Measurements from ENCODE around the gene MAPK12.

The MAPK12 gene

GRCh38 chr22:50256258-50256862, 5.1 kb downstream of the MAPK12 start:
- DNase-seq (ENCODE audit: low read depth, low spot score) = no peak
- TF ChIP-seq CTCF (IDR thresholded peaks at IDR 0.05; ENCODE audit: low read depth, low read length) = no peak
- no peak overlapping the region for H3K4me3 ChIP-seq (ENCODE audit: low read depth, low read length)
- in situ Hi-C loops (cut with HindIII; ENCODE audit: low sequenced_read_pairs) = no loop called here

GRCh38 chr22:50255607-50256006, 5.9 kb downstream of the MAPK12 start:
- in situ Hi-C loops (cut with HindIII; ENCODE audit: low sequenced_read_pairs) = no loop called here
- H3K4me3 ChIP-seq (ENCODE audit: low read depth, low read length) = no peak overlapping the region
- no peak for TF ChIP-seq CTCF (IDR thresholded peaks at IDR 0.05; ENCODE audit: low read depth, low read length)

GRCh38 chr22:50255099-50255498, 6.4 kb downstream of the MAPK12 start:
- in situ Hi-C loops (cut with HindIII; ENCODE audit: low sequenced_read_pairs) = no loop called here
- no peak overlapping the region for H3K4me3 ChIP-seq (ENCODE audit: low read depth, low read length)
- DNase-seq (ENCODE audit: low read depth, low spot score) = no peak
- TF ChIP-seq CTCF (IDR thresholded peaks at IDR 0.05; ENCODE audit: low read depth, low read length) = no peak

More at GRCh38 chr22:50255607-50256006, 5.9 kb downstream of the MAPK12 start:
- no peak for DNase-seq (ENCODE audit: low read depth, low spot score)

- DNase-seq (ENCODE audit: low read depth, low spot score) = no peak
- no peak overlapping the region for H3K4me3 ChIP-seq (ENCODE audit: low read depth, low read length)
- in situ Hi-C loops (cut with HindIII; ENCODE audit: low sequenced_read_pairs) = no loop called here
- TF ChIP-seq CTCF (IDR thresholded peaks at IDR 0.05; ENCODE audit: low read depth, low read length) = no peak
Observed at GRCh38 chr22:50253941-50254340, 7.5 kb downstream of the MAPK12 start.

- no peak overlapping the region for H3K4me3 ChIP-seq (ENCODE audit: low read depth, low read length)
- DNase-seq (ENCODE audit: low read depth, low spot score) = no peak
- in situ Hi-C loops (cut with HindIII; ENCODE audit: low sequenced_read_pairs) = no loop called here
- TF ChIP-seq CTCF (IDR thresholded peaks at IDR 0.05; ENCODE audit: low read depth, low read length) = no peak
Observed at GRCh38 chr22:50253046-50253915, 8.2 kb downstream of the MAPK12 start.

GRCh38 chr22:50252082-50253045, 9.1 kb downstream of the MAPK12 start:
- peak; percentile 50 for DNase-seq (ENCODE audit: low read depth, low spot score)
- in situ Hi-C loops (cut with HindIII; ENCODE audit: low sequenced_read_pairs) = no loop called here
- peak; percentile 79 for TF ChIP-seq CTCF (IDR thresholded peaks at IDR 0.05; ENCODE audit: low read depth, low read length)
- no peak overlapping the region for H3K4me3 ChIP-seq (ENCODE audit: low read depth, low read length)

Measured in astrocyte of the spinal cord (primary cell).